Caco-2 (cell line): Measurements from ENCODE around the gene EXOSC10. TPM values are rescaled to one million over a fixed set of nuclear protein-coding genes. Genes with fewer than 3 reads are reported as not detected.
A peak's percentile ranks its signal among the peaks of the same experiment; 100 is the strongest.

Source experiments
- Bru-seq: library from RNA; stranded (reverse); fragments of 400-500 nt; gene quantifications from one replicate; lab custom pipeline; 2021; lab: Mats Ljungman, UMichigan
- BruChase-seq, 2 experiments: library from RNA; stranded (reverse); fragments of 400-500 nt; gene quantifications; one replicate each; lab custom pipeline; 2021; lab: Mats Ljungman, UMichigan
- BruUV-seq: library from RNA; stranded (reverse); fragments of 400-500 nt; replicated peaks from 2 replicates; lab custom pipeline; 2021; lab: Mats Ljungman, UMichigan
- CTCF ChIA-PET: fragments of 300-600 bp; sonication (Branson Sonifier 250); formaldehyde crosslinking; loops from one replicate; lab custom pipeline; 2022; ENCODE audit warnings: antibody characterized with exemption; lab: Charles Lee
- POLR2A ChIA-PET: fragments of 300-600 bp; sonication (Branson Sonifier 250); formaldehyde crosslinking; loops from one replicate; lab custom pipeline; 2022; ENCODE audit warnings: antibody characterized with exemption; lab: Charles Lee
- DNase-seq, 2 experiments: peaks; one replicate each; pipeline versions ENCODE4 v3.0.0 to v3.0.0-alpha.2; 2020 to 2022
- H3K27me3 ChIP-seq: replicated peaks from 2 replicates; pipeline ENCODE4 v1.6.0; 2011; ENCODE audit warnings: low read length; ENCODE audit not compliant: control insufficient read depth, insufficient read depth
- H3K36me3 ChIP-seq: 2 replicates; pipeline ENCODE4 v1.5.1; 2011; ENCODE audit warnings: low read length; ENCODE audit not compliant: control insufficient read depth, insufficient read depth
- H3K4me1 ChIP-seq: fragments of 250-450 bp; sonication (Bioruptor Pico); 2 replicates; pipeline ENCODE4 v1.5.1; 2020; ENCODE audit warnings: mild to moderate bottlenecking
- H3K4me3 ChIP-seq: 2 replicates; pipeline ENCODE4 v1.5.1; 2011; ENCODE audit warnings: low read depth, mild to moderate bottlenecking, control low read depth, low read length
- H3K9me3 ChIP-seq: fragments of 250-450 bp; sonication (Bioruptor Pico); 2 replicates; pipeline ENCODE4 v1.5.1; 2020; ENCODE audit warnings: mild to moderate bottlenecking, moderate library complexity
- H3K27ac Mint-ChIP-seq: one replicate; pipeline ENCODE4 v1.8.0; 2022; ENCODE audit warnings: mixed read lengths; ENCODE audit not compliant: unreplicated experiment
- H3K27me3 Mint-ChIP-seq: one replicate; pipeline ENCODE4 v1.8.0; 2022; ENCODE audit warnings: mixed read lengths; ENCODE audit not compliant: insufficient read depth, unreplicated experiment
- H3K36me3 Mint-ChIP-seq: one replicate; pipeline ENCODE4 v1.8.0; 2022; ENCODE audit warnings: mild to moderate bottlenecking, mixed read lengths; ENCODE audit not compliant: insufficient read depth, unreplicated experiment
- H3K4me1 Mint-ChIP-seq: one replicate; pipeline ENCODE4 v1.8.0; 2022; ENCODE audit warnings: low read depth, mixed read lengths; ENCODE audit not compliant: unreplicated experiment
- H3K4me3 Mint-ChIP-seq: one replicate; pipeline ENCODE4 v1.8.0; 2022; ENCODE audit warnings: mild to moderate bottlenecking, moderate library complexity, mixed read lengths; ENCODE audit not compliant: unreplicated experiment
- H3K9me3 Mint-ChIP-seq: one replicate; pipeline ENCODE4 v1.8.0; 2022; ENCODE audit warnings: mixed read lengths; ENCODE audit not compliant: unreplicated experiment
- CTCF ChIP-seq, 2 experiments: fragments of 200-600 bp in 1 of 2; IDR thresholded peaks; 1 replicate in 1 of 2; 2 replicates in 1 of 2; pipeline versions ENCODE4 v1.5.1 to v1.8.0; 2011 to 2022; ENCODE audit warnings: antibody characterized with exemption in 1 of 2, control low read depth in 1 of 2, inconsistent platforms in 1 of 2, low read depth in 1 of 2, low read length in 1 of 2, mild to moderate bottlenecking in 1 of 2, moderate library complexity in 1 of 2; ENCODE audit not compliant: insufficient read depth in 1 of 2, severe bottlenecking in 1 of 2, unreplicated experiment in 1 of 2
- intact Hi-C: fragments of 100-400 bp; cut with micrococcal nuclease; formaldehyde crosslinking; loops from one replicate; pipeline ENCODE4 v1.10.0; 2022; ENCODE audit not compliant: unreplicated experiment
- long read RNA-seq: library from polyadenylated mRNA; stranded (forward); transcript quantifications from one replicate; pipeline ENCODE4 v2.0.0, GENCODE V29; 2022
- total RNA-seq: library from RNA; stranded (reverse); gene quantifications from 2 replicates; pipeline ENCODE4 v1.2.3, GENCODE V29; 2022

The EXOSC10 gene
- total RNA-seq (80.8 and 83.7 TPM in 2 replicates), Bru-seq, nascent RNA (percentile 81 among the genes with signal in this experiment), BruChase-seq, experiment 1, labeled RNA remaining after a 2-hour chase (percentile 87 among the genes with signal in this experiment), BruChase-seq, experiment 2, labeled RNA remaining after a 6-hour chase (percentile 92 among the genes with signal in this experiment)
- long read RNA-seq, transcript EXOSC10-202 (25 exons, 2,808 nt): major isoform, 141 of 182 reads
- long read RNA-seq, partial matches to known transcripts: 12 of 182 reads
- long read RNA-seq, other reads (novel, unspliced or antisense): 25 of 182 reads

GRCh38 chr1:11099310-11100148 lies at the start of gene EXOSC10:
Gene EXOSC10 (minus strand): TSS chr1:11099869. CDS start chr1:11099831, 38 bp downstream.
- intact Hi-C loops: no loop called here
- H3K4me3 Mint-ChIP-seq: peak within 1 kb of the TSS; percentile 98
- no peaks in the 10 kb centered on the region for H3K4me1 Mint-ChIP-seq
- H3K27me3 Mint-ChIP-seq: no peaks in the 10 kb centered on the region
- ChIA-PET CTCF (interaction anchor here (0.6 to 1.2 kb wide), 5 partner anchors 35 to 722 kb away, joined by 3 to 5 read pairs (median 3); partner anchors contain the start of gene SRM), POLR2A (interaction anchor here (0.5 to 1.7 kb wide), 6 partner anchors 12 to 629 kb away, joined by 3 to 7 read pairs (median 4); partner anchors contain the start of genes MTOR and SRM)
- Histone ChIP-seq H3K9me3 (no peaks in the 10 kb centered on the region), H3K36me3 (no peaks in the 10 kb centered on the region; the same call in 1 of the 2 replicates), H3K27me3 (no peaks in the 10 kb centered on the region), H3K4me3 (peak within 1 kb of the TSS; percentile 85), H3K4me1 (no peaks in the 10 kb centered on the region; the same call in 1 of the 2 replicates)
- DNase-seq: peak; percentile 92 to 94
- no peak for TF ChIP-seq CTCF (IDR thresholded peaks at IDR 0.05; ENCODE audit: insufficient read depth in 1 of 2, low read depth in 1 of 2, low read length in 1 of 2, severe bottlenecking in 1 of 2, unreplicated experiment in 1 of 2)
- H3K27ac Mint-ChIP-seq: peak within 1 kb of the TSS; percentile 93
- H3K9me3 Mint-ChIP-seq: no peaks in the 10 kb centered on the region
- H3K36me3 Mint-ChIP-seq: peaks cover 51% of the 10 kb centered on the region
- no TSS peak for BruUV-seq

- no TSS peak for BruUV-seq
- no peaks in the 10 kb centered on the region for H3K9me3 ChIP-seq
- Mint-ChIP-seq H3K27me3 (no peaks in the 10 kb centered on the region), H3K27ac (no peak overlapping the region), H3K36me3 (peaks cover 25% of the 10 kb centered on the region), H3K9me3 (no peaks in the 10 kb centered on the region), H3K4me1 (no peaks in the 10 kb centered on the region), H3K4me3 (no peak overlapping the region)
- H3K4me1 ChIP-seq: no peaks in the 10 kb centered on the region
- intact Hi-C loops: no loop called here
- H3K27me3 ChIP-seq: no peaks in the 10 kb centered on the region
- no peak overlapping the region for H3K4me3 ChIP-seq
- ChIA-PET CTCF (no interaction called here), POLR2A (no interaction called here)
- no peak for DNase-seq
- no peaks in the 10 kb centered on the region; the same call in 1 of the 2 replicates for H3K36me3 ChIP-seq
- TF ChIP-seq CTCF (IDR thresholded peaks at IDR 0.05; ENCODE audit: insufficient read depth in 1 of 2, low read depth in 1 of 2, low read length in 1 of 2, severe bottlenecking in 1 of 2, unreplicated experiment in 1 of 2): no peak
Observed at GRCh38 chr1:11147197-11147770, 47.6 kb upstream of the EXOSC10 start.

GRCh38 chr1:11145741-11146140 lies 46.1 kb upstream of the EXOSC10 start:
- TF ChIP-seq CTCF (IDR thresholded peaks at IDR 0.05; ENCODE audit: insufficient read depth in 1 of 2, low read depth in 1 of 2, low read length in 1 of 2, severe bottlenecking in 1 of 2, unreplicated experiment in 1 of 2): no peak
- Mint-ChIP-seq H3K36me3 (peaks cover 29% of the 10 kb centered on the region), H3K27me3 (no peaks in the 10 kb centered on the region), H3K4me1 (no peaks in the 10 kb centered on the region), H3K4me3 (no peak overlapping the region), H3K9me3 (no peaks in the 10 kb centered on the region), H3K27ac (no peak overlapping the region)
- Histone ChIP-seq H3K4me3 (no peak overlapping the region), H3K4me1 (no peaks in the 10 kb centered on the region), H3K36me3 (no peaks in the 10 kb centered on the region; the same call in 1 of the 2 replicates), H3K9me3 (no peaks in the 10 kb centered on the region), H3K27me3 (no peaks in the 10 kb centered on the region)
- ChIA-PET POLR2A (no interaction called here), CTCF (interaction anchor here (0.5 kb wide), 1 partner anchor 219 kb away, joined by 4 read pairs; no protein-coding TSS in a partner anchor)
- no TSS peak for BruUV-seq
- intact Hi-C loops: no loop called here
- no peak for DNase-seq
